Glutamatergic neuron (in vitro differentiated cells): ENCODE measurements around the gene ITGB4. TPM values are rescaled to one million over a fixed set of nuclear protein-coding genes. Genes with fewer than 3 reads are reported as not detected.

Experiments used
- DNase-seq: peaks from one replicate; pipeline ENCODE4 v3.0.0; 2022
- H3K27ac Mint-ChIP-seq: one replicate; pipeline ENCODE4 v1.8.0; 2020; ENCODE audit warnings: mild to moderate bottlenecking, mixed read lengths, inconsistent platforms; ENCODE audit not compliant: unreplicated experiment
- H3K27me3 Mint-ChIP-seq: one replicate; pipeline ENCODE4 v1.8.0; 2020; ENCODE audit warnings: mild to moderate bottlenecking, moderate library complexity, mixed read lengths, inconsistent platforms; ENCODE audit not compliant: unreplicated experiment
- H3K36me3 Mint-ChIP-seq: one replicate; pipeline ENCODE4 v1.8.0; 2020; ENCODE audit warnings: mild to moderate bottlenecking, mixed read lengths, inconsistent platforms; ENCODE audit not compliant: unreplicated experiment
- H3K4me1 Mint-ChIP-seq: one replicate; pipeline ENCODE4 v1.8.0; 2020; ENCODE audit warnings: mild to moderate bottlenecking, low read depth, mixed read lengths, inconsistent platforms; ENCODE audit not compliant: unreplicated experiment
- H3K4me3 Mint-ChIP-seq: one replicate; pipeline ENCODE4 v1.8.0; 2020; ENCODE audit warnings: mild to moderate bottlenecking, mixed read lengths, inconsistent platforms; ENCODE audit not compliant: unreplicated experiment
- H3K9me3 Mint-ChIP-seq: one replicate; pipeline ENCODE4 v1.8.0; 2020; ENCODE audit warnings: mild to moderate bottlenecking, moderate library complexity, mixed read lengths, inconsistent platforms; ENCODE audit not compliant: unreplicated experiment
- CTCF ChIP-seq: fragments of 200-600 bp; sonication (generic); IDR thresholded peaks from one replicate; pipeline ENCODE4 v1.5.0; 2021; ENCODE audit not compliant: partially characterized antibody, unreplicated experiment
- total RNA-seq: library from RNA; stranded (reverse); fragmentation: NEBNext Ultra II Directional; extraction: Animal tissue kit (Norgen Biotek cat#: 25700); gene quantifications from one replicate; pipeline ENCODE4 v1.2.1, GENCODE V29; 2021; ENCODE audit not compliant: unreplicated experiment

Gene ITGB4
- total RNA-seq, 1 donor from 2014 or later = not detected

DNA sequence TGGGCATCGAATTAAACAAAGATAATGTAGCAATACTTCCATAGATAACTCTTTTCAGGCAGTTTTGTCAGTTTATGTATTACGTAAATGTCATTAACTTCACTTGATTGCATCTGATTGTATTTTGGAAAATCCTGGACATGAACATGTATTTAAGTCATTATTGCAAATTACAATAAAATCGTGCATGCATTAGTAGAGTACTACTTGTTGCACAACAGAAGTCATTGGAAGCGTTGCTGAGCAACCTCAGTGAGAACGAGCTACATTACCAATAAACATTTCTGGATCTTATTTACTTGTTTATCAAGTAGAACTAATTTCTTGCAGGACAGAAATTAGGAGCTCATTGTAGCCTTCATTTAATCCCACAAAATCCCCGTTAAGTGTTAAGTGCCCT, 70.0 kb downstream of the ITGB4 start:
- H3K4me3 Mint-ChIP-seq = no peak overlapping the region

GRCh38 chr17:75793460-75793859, 72.2 kb downstream of the ITGB4 start:
- TF ChIP-seq CTCF = no peak
- Mint-ChIP-seq H3K4me3 (no peak overlapping the region), H3K36me3 (no peaks in the 10 kb centered on the region), H3K27me3 (no peaks in the 10 kb centered on the region), H3K4me1 (no peaks in the 10 kb centered on the region), H3K9me3 (no peaks in the 10 kb centered on the region), H3K27ac (no peak overlapping the region)
- no peak for DNase-seq

More for the DNA sequence above, 70.0 kb downstream of the ITGB4 start:
- H3K4me1 Mint-ChIP-seq = peaks cover 6% of the 10 kb centered on the region
- no peak for DNase-seq
- H3K36me3 Mint-ChIP-seq = no peaks in the 10 kb centered on the region
- TF ChIP-seq CTCF = no peak
- H3K9me3 Mint-ChIP-seq = no peaks in the 10 kb centered on the region
- no peak overlapping the region for H3K27ac Mint-ChIP-seq
- no peaks in the 10 kb centered on the region for H3K27me3 Mint-ChIP-seq

DNA sequence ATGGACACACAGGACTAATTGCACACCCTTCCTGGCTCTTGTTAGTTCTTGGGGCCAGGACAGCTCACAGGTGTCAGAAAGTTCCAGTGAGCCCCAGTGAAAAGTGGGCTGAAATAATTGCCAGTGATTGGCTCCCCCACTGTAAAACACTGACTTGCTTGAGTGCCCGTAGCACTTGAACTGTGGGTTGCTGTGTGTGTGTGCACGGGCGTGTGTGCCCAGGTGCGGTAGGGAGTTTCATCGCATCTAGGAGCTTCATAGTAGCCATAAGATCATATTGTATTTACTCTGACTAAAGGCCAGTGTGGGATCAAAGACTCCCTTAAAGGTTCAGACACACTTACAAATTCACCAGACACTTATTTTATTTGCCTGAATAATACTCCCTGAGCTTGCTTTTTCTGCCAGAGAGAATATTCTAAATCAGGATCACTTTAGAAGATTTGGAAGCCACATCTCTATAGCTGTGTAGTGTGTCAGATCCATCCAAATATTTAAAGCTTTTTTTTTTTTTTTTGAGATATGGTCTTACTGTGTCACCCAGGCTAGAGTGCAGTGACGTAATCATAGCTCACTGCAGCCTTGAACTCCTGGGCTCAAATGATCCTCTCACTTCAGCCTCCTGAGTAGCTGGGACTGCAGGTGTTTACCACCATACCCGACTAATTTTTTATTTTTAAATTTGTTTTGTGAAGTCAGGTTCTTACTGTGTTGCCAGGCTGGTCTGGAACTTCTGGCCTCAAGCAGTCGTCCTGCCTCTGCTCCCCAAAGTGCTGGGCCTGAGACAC, 74.8 kb downstream of the ITGB4 start:
- peaks cover 4% of the 10 kb centered on the region for H3K36me3 Mint-ChIP-seq
- H3K27me3 Mint-ChIP-seq = no peaks in the 10 kb centered on the region

DNA sequence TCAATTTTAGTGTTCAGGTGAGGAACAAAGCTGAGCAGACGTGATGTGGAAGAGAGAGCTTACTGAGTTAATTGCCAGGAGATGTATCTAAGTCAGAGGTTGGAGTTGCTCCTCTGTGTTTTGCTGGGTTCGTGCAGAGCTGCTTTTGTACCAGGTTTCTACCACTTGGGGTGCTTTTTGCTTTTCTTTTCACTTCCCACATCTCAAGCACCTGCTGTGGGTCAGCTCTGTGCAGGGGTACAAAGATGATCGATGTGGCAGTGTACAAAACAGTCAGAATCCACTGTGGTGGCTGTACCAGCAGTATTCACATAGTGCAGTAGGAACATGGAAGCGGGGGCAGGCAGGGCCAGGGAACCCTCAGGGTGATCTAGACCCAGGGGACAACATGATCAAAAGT, 78.1 kb downstream of the ITGB4 start:
- H3K9me3 Mint-ChIP-seq = no peaks in the 10 kb centered on the region
- H3K4me1 Mint-ChIP-seq = peaks cover 2% of the 10 kb centered on the region
- peaks cover 4% of the 10 kb centered on the region for H3K36me3 Mint-ChIP-seq
- no peak for TF ChIP-seq CTCF
- no peaks in the 10 kb centered on the region for H3K27me3 Mint-ChIP-seq
- peak overlapping the region; percentile 6 for H3K27ac Mint-ChIP-seq
- no peak for DNase-seq
- no peak overlapping the region for H3K4me3 Mint-ChIP-seq

More for the DNA sequence above, 74.8 kb downstream of the ITGB4 start:
- peaks cover 2% of the 10 kb centered on the region for H3K4me1 Mint-ChIP-seq
- no peak overlapping the region for H3K4me3 Mint-ChIP-seq
- TF ChIP-seq CTCF = no peak
- H3K27ac Mint-ChIP-seq = peak overlapping the region; percentile 43
- no peaks in the 10 kb centered on the region for H3K9me3 Mint-ChIP-seq
- DNase-seq = no peak

GRCh38 chr17:75803883-75804282, 82.6 kb downstream of the ITGB4 start:
- no peaks in the 10 kb centered on the region for H3K27me3 Mint-ChIP-seq
- peaks cover 4% of the 10 kb centered on the region for H3K36me3 Mint-ChIP-seq
- no peak overlapping the region for H3K27ac Mint-ChIP-seq

More at GRCh38 chr17:75803883-75804282, 82.6 kb downstream of the ITGB4 start:
- DNase-seq = no peak
- H3K4me3 Mint-ChIP-seq = no peak overlapping the region
- peaks cover 12% of the 10 kb centered on the region for H3K4me1 Mint-ChIP-seq
- no peaks in the 10 kb centered on the region for H3K9me3 Mint-ChIP-seq
- no peak for TF ChIP-seq CTCF
